ENCODE data around the gene TPCN2. TPM values are rescaled to one million over a fixed set of nuclear protein-coding genes. Genes with fewer than 3 reads are reported as not detected.

Gene TPCN2
- total RNA-seq, 1 donor from 2014 or later = 12.6 TPM

DNA sequence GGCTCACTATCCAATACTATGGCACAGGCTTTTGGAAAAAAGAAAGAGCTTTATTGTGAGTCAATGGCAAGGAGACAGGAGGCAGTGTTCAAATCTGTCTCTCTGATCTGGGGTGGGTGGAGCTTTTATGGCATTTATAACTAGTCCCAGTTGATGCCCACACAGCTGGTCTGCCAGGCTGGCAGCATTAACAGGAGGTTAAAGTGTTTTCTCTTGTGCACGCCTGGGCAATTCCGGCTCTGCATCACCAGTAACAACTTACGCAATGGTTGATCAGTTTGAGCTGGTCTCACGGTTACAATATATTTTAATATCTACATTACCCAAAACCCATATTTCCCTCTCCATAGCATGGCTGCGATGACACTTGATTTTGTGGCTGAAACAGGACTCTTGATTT, 91.9 kb downstream of the TPCN2 start:
- peaks cover 6% of the 10 kb centered on the region for H3K9me3 Mint-ChIP-seq (ENCODE audit: low read depth)
- TF ChIP-seq, protein P1, sequence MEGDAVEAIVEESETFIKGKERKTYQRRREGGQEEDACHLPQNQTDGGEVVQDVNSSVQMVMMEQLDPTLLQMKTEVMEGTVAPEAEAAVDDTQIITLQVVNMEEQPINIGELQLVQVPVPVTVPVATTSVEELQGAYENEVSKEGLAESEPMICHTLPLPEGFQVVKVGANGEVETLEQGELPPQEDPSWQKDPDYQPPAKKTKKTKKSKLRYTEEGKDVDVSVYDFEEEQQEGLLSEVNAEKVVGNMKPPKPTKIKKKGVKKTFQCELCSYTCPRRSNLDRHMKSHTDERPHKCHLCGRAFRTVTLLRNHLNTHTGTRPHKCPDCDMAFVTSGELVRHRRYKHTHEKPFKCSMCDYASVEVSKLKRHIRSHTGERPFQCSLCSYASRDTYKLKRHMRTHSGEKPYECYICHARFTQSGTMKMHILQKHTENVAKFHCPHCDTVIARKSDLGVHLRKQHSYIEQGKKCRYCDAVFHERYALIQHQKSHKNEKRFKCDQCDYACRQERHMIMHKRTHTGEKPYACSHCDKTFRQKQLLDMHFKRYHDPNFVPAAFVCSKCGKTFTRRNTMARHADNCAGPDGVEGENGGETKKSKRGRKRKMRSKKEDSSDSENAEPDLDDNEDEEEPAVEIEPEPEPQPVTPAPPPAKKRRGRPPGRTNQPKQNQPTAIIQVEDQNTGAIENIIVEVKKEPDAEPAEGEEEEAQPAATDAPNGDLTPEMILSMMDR (IDR thresholded peaks at IDR 0.05) = no peak

GRCh38 chr11:69141742-69142141, 93.0 kb downstream of the TPCN2 start:
- no peaks in the 10 kb centered on the region for H3K27me3 Mint-ChIP-seq (ENCODE audit: low read depth)
- no peak overlapping the region for H3K4me3 Mint-ChIP-seq (ENCODE audit: unreplicated experiment)
- peaks cover 17% of the 10 kb centered on the region for H3K9me3 Mint-ChIP-seq (ENCODE audit: low read depth)
- TF ChIP-seq, protein P1 (IDR thresholded peaks at IDR 0.05) = no peak
- H3K27ac Mint-ChIP-seq (ENCODE audit: unreplicated experiment) = no peak overlapping the region
- H3K36me3 Mint-ChIP-seq (ENCODE audit: low read depth) = peaks cover 5% of the 10 kb centered on the region
- DNase-seq (ENCODE audit: low spot score) = no peak
- peaks cover 15% of the 10 kb centered on the region for H3K4me1 Mint-ChIP-seq (ENCODE audit: low read depth)

More for the DNA sequence above, 91.9 kb downstream of the TPCN2 start:
- H3K27me3 Mint-ChIP-seq (ENCODE audit: low read depth) = no peaks in the 10 kb centered on the region
- H3K4me1 Mint-ChIP-seq (ENCODE audit: low read depth) = peaks cover 15% of the 10 kb centered on the region
- no peak overlapping the region for H3K27ac Mint-ChIP-seq (ENCODE audit: unreplicated experiment)
- no peak overlapping the region for H3K4me3 Mint-ChIP-seq (ENCODE audit: unreplicated experiment)
- DNase-seq (ENCODE audit: low spot score) = no peak
- H3K36me3 Mint-ChIP-seq (ENCODE audit: low read depth) = no peaks in the 10 kb centered on the region

DNA sequence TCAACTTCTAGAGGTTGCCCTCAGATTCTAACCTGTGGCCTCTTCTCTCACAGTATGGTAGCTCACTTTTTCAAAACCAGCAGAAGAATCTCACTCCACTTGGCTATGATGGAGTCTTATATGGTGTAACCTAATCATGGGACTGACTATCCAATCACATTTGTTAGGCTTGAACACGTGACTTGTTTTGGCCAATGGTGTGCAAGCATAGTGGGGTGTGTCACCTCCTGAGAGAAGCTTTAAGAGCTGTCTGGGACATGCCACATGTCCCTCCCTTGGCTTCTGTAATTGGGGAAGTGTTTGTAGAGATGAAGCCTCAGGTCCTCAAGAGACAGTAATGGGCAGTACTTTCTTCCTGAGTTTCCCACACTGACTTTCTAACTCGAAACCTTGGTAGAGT, 94.2 kb downstream of the TPCN2 start:
- TF ChIP-seq, protein P1 (IDR thresholded peaks at IDR 0.05) = no peak
- Mint-ChIP-seq H3K27me3 (ENCODE audit: low read depth) (no peaks in the 10 kb centered on the region), H3K9me3 (ENCODE audit: low read depth) (peaks cover 17% of the 10 kb centered on the region), H3K36me3 (ENCODE audit: low read depth) (peaks cover 5% of the 10 kb centered on the region), H3K27ac (ENCODE audit: unreplicated experiment) (no peak overlapping the region), H3K4me3 (ENCODE audit: unreplicated experiment) (no peak overlapping the region), H3K4me1 (ENCODE audit: low read depth) (peaks cover 15% of the 10 kb centered on the region)
- DNase-seq (ENCODE audit: low spot score) = no peak

GRCh38 chr11:69144316-69145049, 95.8 kb downstream of the TPCN2 start:
- no peak overlapping the region for H3K4me3 Mint-ChIP-seq (ENCODE audit: unreplicated experiment)
- peaks cover 8% of the 10 kb centered on the region for H3K36me3 Mint-ChIP-seq (ENCODE audit: low read depth)
- TF ChIP-seq, protein P1 (IDR thresholded peaks at IDR 0.05) = no peak
- DNase-seq (ENCODE audit: low spot score) = no peak
- peaks cover 8% of the 10 kb centered on the region for H3K4me1 Mint-ChIP-seq (ENCODE audit: low read depth)
- H3K27ac Mint-ChIP-seq (ENCODE audit: unreplicated experiment) = peak overlapping the region; percentile 46
- H3K9me3 Mint-ChIP-seq (ENCODE audit: low read depth) = peaks cover 14% of the 10 kb centered on the region
- no peaks in the 10 kb centered on the region for H3K27me3 Mint-ChIP-seq (ENCODE audit: low read depth)

DNA sequence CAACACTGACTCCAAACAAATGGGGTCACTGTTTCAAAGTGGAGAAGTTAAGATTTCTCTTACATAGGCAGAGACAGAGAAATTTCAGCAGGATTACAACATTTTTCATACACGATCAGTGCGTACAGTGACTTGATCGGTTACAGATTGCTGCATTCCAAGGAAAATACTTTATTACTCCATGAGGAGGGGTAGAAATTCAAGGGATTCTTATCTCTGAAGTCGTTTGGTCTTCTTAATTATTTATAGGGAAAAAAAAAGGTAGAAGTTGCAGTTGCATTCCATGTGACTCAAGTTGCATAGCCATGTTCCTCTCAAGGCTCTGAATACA, 96.3 kb downstream of the TPCN2 start:
- Mint-ChIP-seq H3K9me3 (ENCODE audit: low read depth) (peaks cover 14% of the 10 kb centered on the region), H3K4me3 (ENCODE audit: unreplicated experiment) (no peak overlapping the region), H3K27ac (ENCODE audit: unreplicated experiment) (peak overlapping the region; percentile 46), H3K4me1 (ENCODE audit: low read depth) (peaks cover 8% of the 10 kb centered on the region), H3K36me3 (ENCODE audit: low read depth) (peaks cover 8% of the 10 kb centered on the region), H3K27me3 (ENCODE audit: low read depth) (no peaks in the 10 kb centered on the region)
- TF ChIP-seq, protein P1 (IDR thresholded peaks at IDR 0.05) = no peak
- DNase-seq (ENCODE audit: low spot score) = no peak
